Uterus (tissue), 4 donors: ENCODE data around the gene FETUB. TPM values are rescaled to one million over a fixed set of nuclear protein-coding genes. Genes with fewer than 3 reads are reported as not detected.

Experiments used
- DNase-seq, 2 donors: peaks; one replicate each; pipeline ENCODE4 v3.0.0-alpha.2; 2019 to 2020
- H3K27ac ChIP-seq, 2 donors: fragments of 200-600 bp; sonication (generic); 1 replicate in 1 of 2; 2 replicates in 1 of 2; pipeline ENCODE4 v1.5.1; 2016 to 2018
- H3K27me3 ChIP-seq, 2 donors: fragments of 200-600 bp; sonication (generic); one replicate each; pipeline ENCODE4 v1.5.1; 2018 to 2019; ENCODE audit warnings: control low read depth in 1 of 2
- H3K36me3 ChIP-seq, 2 donors: fragments of 200-600 bp; sonication (generic); one replicate each; pipeline ENCODE4 v1.5.1; 2019; ENCODE audit warnings: control low read depth in 1 of 2
- H3K4me1 ChIP-seq, 2 donors: fragments of 200-600 bp; sonication (generic); one replicate each; pipeline ENCODE4 v1.5.1; 2018 to 2019; ENCODE audit warnings: control low read depth in 1 of 2
- H3K4me3 ChIP-seq, 2 donors: fragments of 200-600 bp; sonication (generic); 1 replicate in 1 of 2; 2 replicates in 1 of 2; pipeline ENCODE4 v1.5.1; 2018 to 2019; ENCODE audit warnings: mild to moderate bottlenecking in 1 of 2
- H3K9me3 ChIP-seq, 2 donors: fragments of 200-600 bp; sonication (generic); one replicate each; pipeline ENCODE4 v1.5.1; 2019; ENCODE audit warnings: control low read depth in 1 of 2
- CTCF ChIP-seq, 4 experiments: fragments of 200-600 bp in 2 of 4; fragments of 450-650 bp in 2 of 4; sonication (generic) in 2 of 4; IDR thresholded peaks; one replicate each; pipeline ENCODE4 v1.5.1; 2016 to 2019; ENCODE audit warnings: antibody characterized with exemption in 4 of 4, mild to moderate bottlenecking in 2 of 4, moderate library complexity in 1 of 4
- POLR2A ChIP-seq, 2 donors: fragments of 450-650 bp; IDR thresholded peaks; one replicate each; pipeline ENCODE4 v1.6.1; 2016; ENCODE audit warnings: antibody characterized with exemption in 2 of 2, mild to moderate bottlenecking in 1 of 2, moderate library complexity in 1 of 2
- intact Hi-C: fragments of 100-400 bp; cut with DNase I; formaldehyde crosslinking; loops from one replicate; pipeline ENCODE4 v1.15.1; 2023; ENCODE audit warnings: low total_unique reads
- total RNA-seq, 4 donors: library from RNA; depleted of rRNA in 3 of 4; stranded (reverse); fragments of >200 nt in 3 of 4; gene quantifications; one replicate each; pipeline versions ENCODE4 v1.1.0 to v1.2.4, GENCODE V29; 2014 to 2023
- donor health status: DM: yes; HTN: yes; CAD: no.

The FETUB gene
- total RNA-seq, 4 donors from 2014 or later, result not detected

- H3K9me3 ChIP-seq, result no peaks in the 10 kb centered on the region
- no peaks in the 10 kb centered on the region for H3K27me3 ChIP-seq
- H3K36me3 ChIP-seq, result no peaks in the 10 kb centered on the region
- H3K4me1 ChIP-seq, result no peaks in the 10 kb centered on the region
- H3K27ac ChIP-seq, result no peak overlapping the region
- no peak overlapping the region for H3K4me3 ChIP-seq
- no peak for TF ChIP-seq CTCF (IDR thresholded peaks at IDR 0.05)
- TF ChIP-seq POLR2A (IDR thresholded peaks at IDR 0.05), result no peak
- no peak for DNase-seq
- intact Hi-C loops, result no loop called here
Observed at GRCh38 chr3:186622651-186623310, 17.4 kb upstream of the FETUB start.

DNA sequence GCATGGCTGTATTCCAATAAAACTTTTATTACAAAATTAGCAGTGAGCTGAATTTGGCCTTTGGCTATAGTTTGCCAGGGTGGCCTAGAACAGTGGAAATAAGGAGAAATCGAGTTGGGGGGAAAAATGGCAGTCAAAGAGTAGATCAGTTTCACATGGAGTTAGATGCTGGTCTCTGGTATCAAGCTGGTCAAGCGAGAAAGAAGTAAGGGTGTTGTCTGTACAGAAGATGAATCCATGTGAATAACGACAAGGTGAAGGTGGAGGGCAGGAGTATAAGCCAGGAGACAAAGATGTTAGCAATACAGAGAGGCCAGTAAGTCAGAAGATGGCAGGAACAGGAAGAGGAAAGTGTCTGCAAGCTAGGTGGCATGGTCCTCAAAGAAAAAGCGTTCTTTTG, 15.6 kb upstream of the FETUB start:
- H3K4me3 ChIP-seq, result no peak overlapping the region
- no peaks in the 10 kb centered on the region for H3K27me3 ChIP-seq
- no peak for TF ChIP-seq CTCF (IDR thresholded peaks at IDR 0.05)
- no peak for TF ChIP-seq POLR2A (IDR thresholded peaks at IDR 0.05)
- DNase-seq, result no peak
- no peaks in the 10 kb centered on the region for H3K4me1 ChIP-seq
- intact Hi-C loops, result no loop called here
- no peaks in the 10 kb centered on the region for H3K36me3 ChIP-seq
- no peaks in the 10 kb centered on the region for H3K9me3 ChIP-seq
- no peak overlapping the region for H3K27ac ChIP-seq

DNA sequence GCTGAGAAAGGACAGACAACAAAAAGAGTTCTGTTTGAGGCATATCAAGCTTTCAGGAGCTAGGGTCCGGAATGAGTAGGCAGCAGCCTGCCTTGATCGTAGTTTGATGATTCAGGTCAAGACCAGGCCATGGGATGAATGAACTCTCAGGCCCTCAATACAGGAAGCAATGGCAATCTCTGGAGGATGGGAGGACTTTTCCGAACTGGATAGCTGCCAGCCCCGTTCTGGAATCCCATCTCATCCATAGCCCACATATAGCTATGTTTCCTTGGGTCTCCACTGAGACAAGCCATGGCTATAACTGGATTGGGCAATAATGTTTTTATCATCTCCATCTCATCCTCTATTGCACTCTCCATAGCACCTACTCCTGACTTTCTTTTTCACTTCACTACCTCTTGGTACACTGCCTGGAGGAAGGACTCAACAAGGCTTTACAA, 14.6 kb upstream of the FETUB start:
- no peaks in the 10 kb centered on the region for H3K36me3 ChIP-seq
- H3K27me3 ChIP-seq, result no peaks in the 10 kb centered on the region
- intact Hi-C loops, result no loop called here
- no peaks in the 10 kb centered on the region for H3K4me1 ChIP-seq
- no peak for TF ChIP-seq POLR2A (IDR thresholded peaks at IDR 0.05)
- H3K9me3 ChIP-seq, result no peaks in the 10 kb centered on the region
- no peak for DNase-seq
- no peak overlapping the region for H3K4me3 ChIP-seq
- no peak overlapping the region for H3K27ac ChIP-seq

GRCh38 chr3:186626254-186626847, 13.8 kb upstream of the FETUB start:
- H3K27ac ChIP-seq, result no peak overlapping the region
- no peak for DNase-seq
- H3K36me3 ChIP-seq, result no peaks in the 10 kb centered on the region
- TF ChIP-seq POLR2A (IDR thresholded peaks at IDR 0.05), result no peak
- no peak for TF ChIP-seq CTCF (IDR thresholded peaks at IDR 0.05)
- no peak overlapping the region for H3K4me3 ChIP-seq
- intact Hi-C loops, result no loop called here
- no peaks in the 10 kb centered on the region for H3K9me3 ChIP-seq
- no peaks in the 10 kb centered on the region for H3K4me1 ChIP-seq
- no peaks in the 10 kb centered on the region for H3K27me3 ChIP-seq

- Histone ChIP-seq H3K4me3 (no peak overlapping the region), H3K4me1 (no peaks in the 10 kb centered on the region), H3K9me3 (no peaks in the 10 kb centered on the region), H3K27ac (no peak overlapping the region), H3K27me3 (no peaks in the 10 kb centered on the region), H3K36me3 (no peaks in the 10 kb centered on the region)
- DNase-seq, result no peak
- TF ChIP-seq CTCF (IDR thresholded peaks at IDR 0.05) (no peak), POLR2A (IDR thresholded peaks at IDR 0.05) (no peak)
- intact Hi-C loops, result no loop called here
Observed at GRCh38 chr3:186627852-186628414, 12.3 kb upstream of the FETUB start.
